ENCODE measurements around the gene EEPD1.

GRCh38 chr7:36264913-36265516, 112.0 kb downstream of the EEPD1 start:
- no peak for TF ChIP-seq ATF2 (tag by site-specific recombination; IDR thresholded peaks at IDR 0.05; ENCODE audit: low read depth)
- no peak for TF ChIP-seq CTCF (tag by site-specific recombination; IDR thresholded peaks at IDR 0.05)
- TF ChIP-seq SCRT1 (tag by site-specific recombination; IDR thresholded peaks at IDR 0.05; ENCODE audit: borderline replicate concordance) = no peak
- no peak for TF ChIP-seq HIC1 (tag by site-specific recombination; IDR thresholded peaks at IDR 0.05)
- TF ChIP-seq ZNF792 (tag by site-specific recombination; IDR thresholded peaks at IDR 0.05) = no peak
- TF ChIP-seq ZNF175 (tag by site-specific recombination; IDR thresholded peaks at IDR 0.05) = no peak
- TF ChIP-seq HOXA7 (CRISPR knock-in tag; IDR thresholded peaks at IDR 0.05; ENCODE audit: borderline replicate concordance) = no peak
- no peak for TF ChIP-seq ZBTB10 (tag by site-specific recombination; IDR thresholded peaks at IDR 0.05)
- TF ChIP-seq ZBTB8A (tag by site-specific recombination; IDR thresholded peaks at IDR 0.05) = no peak
- no peak for TF ChIP-seq ZNF114 (tag by site-specific recombination; IDR thresholded peaks at IDR 0.05)
- no peak for TF ChIP-seq ZBTB20 (tag by site-specific recombination; IDR thresholded peaks at IDR 0.05)
- TF ChIP-seq ZNF248 (tag by site-specific recombination; IDR thresholded peaks at IDR 0.05) = no peak
- TF ChIP-seq ZNF561 (tag by site-specific recombination; IDR thresholded peaks at IDR 0.05; ENCODE audit: borderline replicate concordance) = no peak
- TF ChIP-seq ZNF280D (tag by site-specific recombination; IDR thresholded peaks at IDR 0.05) = no peak
